ENCODE measurements around the gene P2RX4. TPM values are rescaled to one million over a fixed set of nuclear protein-coding genes. Genes with fewer than 3 reads are reported as not detected.

P2RX4 gene
- total and polyA plus RNA-seq, 2 of the 13 experiments (the other 11 are each of a cell fraction or from before 2014, with no cell fraction given), result 13.8 to 30.8 TPM

- TF ChIP-seq TBX3 (IDR thresholded peaks at IDR 0.05; ENCODE audit: borderline replicate concordance) (no peak), FOXK2 (IDR thresholded peaks at IDR 0.05) (no peak), ZFP41 (CRISPR knock-in tag; IDR thresholded peaks at IDR 0.05; ENCODE audit: borderline replicate concordance) (no peak), HNF1A (IDR thresholded peaks at IDR 0.05; ENCODE audit: low read depth) (peak; percentile 41; the same call in 1 of the 2 replicates), HNF1A (CRISPR knock-in tag; IDR thresholded peaks at IDR 0.05; ENCODE audit: borderline replicate concordance) (no peak), FOXP1 (IDR thresholded peaks at IDR 0.05) (no peak), FOXP1 (CRISPR knock-in tag; IDR thresholded peaks at IDR 0.05) (peak; percentile 32; the same call in 1 of the 2 replicates), ERF (CRISPR knock-in tag; IDR thresholded peaks at IDR 0.05) (0 out of 2 replicates have a peak, but pooled peaks have one; percentile 17), HDAC2 (CRISPR knock-in tag; IDR thresholded peaks at IDR 0.05) (no peak)
- TF ChIP-seq, protein P1, sequence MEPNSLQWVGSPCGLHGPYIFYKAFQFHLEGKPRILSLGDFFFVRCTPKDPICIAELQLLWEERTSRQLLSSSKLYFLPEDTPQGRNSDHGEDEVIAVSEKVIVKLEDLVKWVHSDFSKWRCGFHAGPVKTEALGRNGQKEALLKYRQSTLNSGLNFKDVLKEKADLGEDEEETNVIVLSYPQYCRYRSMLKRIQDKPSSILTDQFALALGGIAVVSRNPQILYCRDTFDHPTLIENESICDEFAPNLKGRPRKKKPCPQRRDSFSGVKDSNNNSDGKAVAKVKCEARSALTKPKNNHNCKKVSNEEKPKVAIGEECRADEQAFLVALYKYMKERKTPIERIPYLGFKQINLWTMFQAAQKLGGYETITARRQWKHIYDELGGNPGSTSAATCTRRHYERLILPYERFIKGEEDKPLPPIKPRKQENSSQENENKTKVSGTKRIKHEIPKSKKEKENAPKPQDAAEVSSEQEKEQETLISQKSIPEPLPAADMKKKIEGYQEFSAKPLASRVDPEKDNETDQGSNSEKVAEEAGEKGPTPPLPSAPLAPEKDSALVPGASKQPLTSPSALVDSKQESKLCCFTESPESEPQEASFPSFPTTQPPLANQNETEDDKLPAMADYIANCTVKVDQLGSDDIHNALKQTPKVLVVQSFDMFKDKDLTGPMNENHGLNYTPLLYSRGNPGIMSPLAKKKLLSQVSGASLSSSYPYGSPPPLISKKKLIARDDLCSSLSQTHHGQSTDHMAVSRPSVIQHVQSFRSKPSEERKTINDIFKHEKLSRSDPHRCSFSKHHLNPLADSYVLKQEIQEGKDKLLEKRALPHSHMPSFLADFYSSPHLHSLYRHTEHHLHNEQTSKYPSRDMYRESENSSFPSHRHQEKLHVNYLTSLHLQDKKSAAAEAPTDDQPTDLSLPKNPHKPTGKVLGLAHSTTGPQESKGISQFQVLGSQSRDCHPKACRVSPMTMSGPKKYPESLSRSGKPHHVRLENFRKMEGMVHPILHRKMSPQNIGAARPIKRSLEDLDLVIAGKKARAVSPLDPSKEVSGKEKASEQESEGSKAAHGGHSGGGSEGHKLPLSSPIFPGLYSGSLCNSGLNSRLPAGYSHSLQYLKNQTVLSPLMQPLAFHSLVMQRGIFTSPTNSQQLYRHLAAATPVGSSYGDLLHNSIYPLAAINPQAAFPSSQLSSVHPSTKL (CRISPR knock-in tag; IDR thresholded peaks at IDR 0.05), result peak; percentile 54; the same call in 1 of the 2 replicates
Measured at GRCh38 chr12:121214855-121215745, 5.2 kb downstream of the P2RX4 start (continued).
